ENCODE results near the gene CNTN6.

DNA sequence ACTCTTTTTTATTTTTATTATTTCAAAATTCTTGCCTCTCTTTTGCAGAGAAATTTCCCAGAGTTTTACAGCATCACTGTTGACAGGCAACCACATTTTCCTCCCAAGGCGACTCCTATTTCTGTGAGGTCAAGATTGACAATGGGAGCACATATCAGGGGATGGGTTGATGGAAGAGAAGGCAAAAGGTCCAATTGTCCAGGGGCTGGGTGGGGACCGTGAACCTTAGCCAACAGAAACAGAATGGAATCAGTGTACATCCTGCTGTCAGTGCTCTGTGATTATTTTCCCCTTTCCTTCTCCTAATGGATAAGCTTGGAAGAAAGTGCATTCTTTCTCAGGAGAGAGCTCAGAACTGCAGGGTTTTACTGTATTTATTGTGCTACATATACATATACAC, 42.4 kb downstream of the CNTN6 start:
- TF ChIP-seq, protein P1, sequence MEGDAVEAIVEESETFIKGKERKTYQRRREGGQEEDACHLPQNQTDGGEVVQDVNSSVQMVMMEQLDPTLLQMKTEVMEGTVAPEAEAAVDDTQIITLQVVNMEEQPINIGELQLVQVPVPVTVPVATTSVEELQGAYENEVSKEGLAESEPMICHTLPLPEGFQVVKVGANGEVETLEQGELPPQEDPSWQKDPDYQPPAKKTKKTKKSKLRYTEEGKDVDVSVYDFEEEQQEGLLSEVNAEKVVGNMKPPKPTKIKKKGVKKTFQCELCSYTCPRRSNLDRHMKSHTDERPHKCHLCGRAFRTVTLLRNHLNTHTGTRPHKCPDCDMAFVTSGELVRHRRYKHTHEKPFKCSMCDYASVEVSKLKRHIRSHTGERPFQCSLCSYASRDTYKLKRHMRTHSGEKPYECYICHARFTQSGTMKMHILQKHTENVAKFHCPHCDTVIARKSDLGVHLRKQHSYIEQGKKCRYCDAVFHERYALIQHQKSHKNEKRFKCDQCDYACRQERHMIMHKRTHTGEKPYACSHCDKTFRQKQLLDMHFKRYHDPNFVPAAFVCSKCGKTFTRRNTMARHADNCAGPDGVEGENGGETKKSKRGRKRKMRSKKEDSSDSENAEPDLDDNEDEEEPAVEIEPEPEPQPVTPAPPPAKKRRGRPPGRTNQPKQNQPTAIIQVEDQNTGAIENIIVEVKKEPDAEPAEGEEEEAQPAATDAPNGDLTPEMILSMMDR (IDR thresholded peaks at IDR 0.05 in 4 of 5, conservative IDR thresholded peaks at IDR 0.05 in 1 of 5), result no peak
- no peak for TF ChIP-seq POLR2A (IDR thresholded peaks at IDR 0.05)

Data from gastrocnemius medialis (tissue), 4 donors.